Hepatocyte (in vitro differentiated cells): ENCODE data around the gene NRDC.

Source experiments
- EZH2 ChIP-seq: fragments of 200-600 bp; sonication (generic); IDR thresholded peaks from 2 replicates; pipeline ENCODE4 v1.6.1; 2016; ENCODE audit warnings: antibody characterized with exemption, mild to moderate bottlenecking, borderline replicate concordance
- TF ChIP-seq, protein P1 (sequence below): fragments of 200-600 bp; sonication (generic); IDR thresholded peaks from 2 replicates; pipeline ENCODE4 v1.5.1; 2016; ENCODE audit warnings: antibody characterized with exemption, mild to moderate bottlenecking; ENCODE audit not compliant: poor library complexity

DNA sequence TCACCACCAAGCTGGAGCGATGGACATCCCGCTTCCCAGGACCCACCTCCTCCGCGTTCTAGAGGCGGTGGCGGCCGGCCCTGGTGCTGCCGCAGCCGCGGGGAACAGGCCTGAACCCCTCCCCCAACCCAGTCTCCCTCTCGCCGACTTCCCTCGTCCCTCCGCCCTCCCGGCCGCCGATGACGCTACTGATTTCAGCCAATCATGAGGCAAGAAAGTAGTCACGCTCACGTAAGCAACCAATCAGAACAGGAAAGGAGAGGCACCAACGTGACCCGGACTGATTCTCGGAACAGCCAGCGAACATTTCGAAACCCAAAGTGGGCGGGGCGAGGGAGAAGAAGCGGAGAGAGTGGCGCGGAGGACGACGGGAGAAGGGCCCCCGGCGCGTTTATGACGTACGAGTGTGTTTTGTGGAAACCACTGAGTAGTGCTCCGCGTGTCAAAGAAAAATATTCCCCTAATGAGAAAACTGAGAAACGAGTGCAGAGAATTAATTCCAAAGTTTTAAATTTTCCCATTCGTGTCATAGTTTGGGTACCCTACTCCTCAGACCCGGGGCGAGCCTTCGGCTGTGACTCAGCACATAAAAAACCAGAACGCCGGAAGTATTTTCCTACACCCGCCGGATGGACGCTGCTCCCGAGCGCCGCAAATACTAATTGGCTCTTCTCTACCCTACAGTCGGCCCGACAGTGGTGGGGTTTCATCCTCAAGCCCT lies at the start of gene NRDC:
- TF ChIP-seq, protein P1, sequence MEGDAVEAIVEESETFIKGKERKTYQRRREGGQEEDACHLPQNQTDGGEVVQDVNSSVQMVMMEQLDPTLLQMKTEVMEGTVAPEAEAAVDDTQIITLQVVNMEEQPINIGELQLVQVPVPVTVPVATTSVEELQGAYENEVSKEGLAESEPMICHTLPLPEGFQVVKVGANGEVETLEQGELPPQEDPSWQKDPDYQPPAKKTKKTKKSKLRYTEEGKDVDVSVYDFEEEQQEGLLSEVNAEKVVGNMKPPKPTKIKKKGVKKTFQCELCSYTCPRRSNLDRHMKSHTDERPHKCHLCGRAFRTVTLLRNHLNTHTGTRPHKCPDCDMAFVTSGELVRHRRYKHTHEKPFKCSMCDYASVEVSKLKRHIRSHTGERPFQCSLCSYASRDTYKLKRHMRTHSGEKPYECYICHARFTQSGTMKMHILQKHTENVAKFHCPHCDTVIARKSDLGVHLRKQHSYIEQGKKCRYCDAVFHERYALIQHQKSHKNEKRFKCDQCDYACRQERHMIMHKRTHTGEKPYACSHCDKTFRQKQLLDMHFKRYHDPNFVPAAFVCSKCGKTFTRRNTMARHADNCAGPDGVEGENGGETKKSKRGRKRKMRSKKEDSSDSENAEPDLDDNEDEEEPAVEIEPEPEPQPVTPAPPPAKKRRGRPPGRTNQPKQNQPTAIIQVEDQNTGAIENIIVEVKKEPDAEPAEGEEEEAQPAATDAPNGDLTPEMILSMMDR = no peak
- TF ChIP-seq EZH2 = no peak
